Calu3 (cell line): Measurements from ENCODE around the gene ACAD10. TPM values are rescaled to one million over a fixed set of nuclear protein-coding genes. Genes with fewer than 3 reads are reported as not detected.
"Not testable (repeated sequence)": the region's sequence is repeated elsewhere in the genome, so short reads cannot be mapped to it uniquely, and the experiment has no call there.

Experiments
- BruUV-seq: library from RNA; stranded (reverse); fragments of 400-500 nt; replicated peaks from 2 replicates; lab custom pipeline; 2021; lab: Mats Ljungman, UMichigan
- CTCF ChIA-PET: fragments of 300-600 bp; sonication (Branson Sonifier 250); formaldehyde crosslinking; loops from one replicate; lab custom pipeline; 2022; ENCODE audit warnings: antibody characterized with exemption; lab: Charles Lee
- DNase-seq: peaks from one replicate; pipeline ENCODE4 v3.0.0; 2022
- H3K27ac Mint-ChIP-seq: one replicate; pipeline ENCODE4 v1.8.0; 2022; ENCODE audit warnings: mixed read lengths; ENCODE audit not compliant: unreplicated experiment
- H3K27me3 Mint-ChIP-seq: one replicate; pipeline ENCODE4 v1.8.0; 2022; ENCODE audit warnings: mixed read lengths; ENCODE audit not compliant: unreplicated experiment
- H3K36me3 Mint-ChIP-seq: one replicate; pipeline ENCODE4 v1.8.0; 2022; ENCODE audit warnings: mild to moderate bottlenecking, moderate library complexity, mixed read lengths; ENCODE audit not compliant: insufficient read depth, unreplicated experiment
- H3K4me1 Mint-ChIP-seq: one replicate; pipeline ENCODE4 v1.8.0; 2022; ENCODE audit warnings: mild to moderate bottlenecking, low read depth, mixed read lengths; ENCODE audit not compliant: unreplicated experiment
- H3K4me3 Mint-ChIP-seq: one replicate; pipeline ENCODE4 v1.8.0; 2022; ENCODE audit warnings: mild to moderate bottlenecking, low read depth, moderate library complexity, mixed read lengths; ENCODE audit not compliant: unreplicated experiment
- H3K9me3 Mint-ChIP-seq: one replicate; pipeline ENCODE4 v1.8.0; 2022; ENCODE audit warnings: low read depth, mixed read lengths; ENCODE audit not compliant: unreplicated experiment
- intact Hi-C: fragments of 100-400 bp; cut with micrococcal nuclease; formaldehyde crosslinking; loops from one replicate; pipeline ENCODE4 v1.10.0; 2022; ENCODE audit not compliant: unreplicated experiment
- total RNA-seq: library from RNA; stranded (reverse); gene quantifications from 2 replicates; pipeline ENCODE4 v1.2.3, GENCODE V29; 2022
- TF ChIP-seq, protein P1 (sequence below): fragments of 200-600 bp; IDR thresholded peaks from one replicate; pipeline ENCODE4 v1.8.0; 2022; ENCODE audit warnings: antibody characterized with exemption; ENCODE audit not compliant: unreplicated experiment

The ACAD10 gene
- total RNA-seq, 1 experiment from 2014 or later = 50.8 TPM

DNA sequence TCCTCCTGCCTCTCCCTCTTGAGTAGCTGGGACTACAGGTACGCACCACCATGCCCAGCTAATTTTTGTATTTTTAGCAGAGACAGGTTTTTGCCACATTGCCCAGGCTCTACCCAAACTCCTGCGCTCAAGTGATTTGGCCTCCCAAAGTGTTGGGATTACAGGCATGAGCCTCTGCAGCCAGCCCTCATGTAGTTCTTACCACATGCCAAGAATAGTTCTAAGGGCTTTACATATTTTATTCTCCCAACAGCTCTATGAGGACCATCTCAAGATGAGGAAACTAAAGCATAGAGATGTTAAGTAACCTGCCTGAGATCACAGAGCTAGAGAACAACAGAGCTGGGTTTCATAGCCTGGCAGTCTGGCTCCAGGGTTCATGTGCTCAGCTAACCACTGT, 42.9 kb downstream of the ACAD10 start:
- Mint-ChIP-seq H3K4me3 (no peak overlapping the region), H3K27ac (no peak overlapping the region), H3K9me3 (no peaks in the 10 kb centered on the region), H3K4me1 (no peaks in the 10 kb centered on the region), H3K27me3 (no peaks in the 10 kb centered on the region), H3K36me3 (peaks cover 11% of the 10 kb centered on the region)
- CTCF ChIA-PET = interaction anchor here (0.5 to 0.6 kb wide), 2 partner anchors 9 to 74 kb away, joined by 3 to 4 read pairs; no protein-coding TSS in a partner anchor
- DNase-seq = no peak
- TF ChIP-seq, protein P1, sequence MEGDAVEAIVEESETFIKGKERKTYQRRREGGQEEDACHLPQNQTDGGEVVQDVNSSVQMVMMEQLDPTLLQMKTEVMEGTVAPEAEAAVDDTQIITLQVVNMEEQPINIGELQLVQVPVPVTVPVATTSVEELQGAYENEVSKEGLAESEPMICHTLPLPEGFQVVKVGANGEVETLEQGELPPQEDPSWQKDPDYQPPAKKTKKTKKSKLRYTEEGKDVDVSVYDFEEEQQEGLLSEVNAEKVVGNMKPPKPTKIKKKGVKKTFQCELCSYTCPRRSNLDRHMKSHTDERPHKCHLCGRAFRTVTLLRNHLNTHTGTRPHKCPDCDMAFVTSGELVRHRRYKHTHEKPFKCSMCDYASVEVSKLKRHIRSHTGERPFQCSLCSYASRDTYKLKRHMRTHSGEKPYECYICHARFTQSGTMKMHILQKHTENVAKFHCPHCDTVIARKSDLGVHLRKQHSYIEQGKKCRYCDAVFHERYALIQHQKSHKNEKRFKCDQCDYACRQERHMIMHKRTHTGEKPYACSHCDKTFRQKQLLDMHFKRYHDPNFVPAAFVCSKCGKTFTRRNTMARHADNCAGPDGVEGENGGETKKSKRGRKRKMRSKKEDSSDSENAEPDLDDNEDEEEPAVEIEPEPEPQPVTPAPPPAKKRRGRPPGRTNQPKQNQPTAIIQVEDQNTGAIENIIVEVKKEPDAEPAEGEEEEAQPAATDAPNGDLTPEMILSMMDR = no peak
- no TSS peak for BruUV-seq
- intact Hi-C loops = no loop called here

DNA sequence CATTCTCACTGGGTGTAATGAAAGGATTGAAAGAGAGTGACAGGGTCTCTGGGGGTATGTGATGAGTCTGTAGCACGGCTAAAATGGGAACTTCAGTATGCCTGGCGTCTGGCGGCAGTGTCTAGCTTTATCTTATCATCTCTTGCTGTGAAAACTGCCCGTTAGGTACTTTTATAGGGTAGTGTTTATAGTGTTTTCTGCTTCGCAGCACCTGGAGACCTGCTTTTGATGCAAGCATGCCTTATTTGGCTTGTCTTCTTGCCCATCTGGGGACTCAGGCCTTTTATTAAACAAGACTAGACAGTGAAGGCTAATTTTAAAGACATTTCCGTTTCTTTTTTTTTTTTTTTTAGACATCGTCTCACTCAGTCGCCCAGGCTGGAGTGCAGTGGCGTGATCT, 44.6 kb downstream of the ACAD10 start:
- CTCF ChIA-PET = interaction anchor here (0.6 kb wide), 2 partner anchors 624 to 728 kb away, joined by 4 read pairs; no protein-coding TSS in a partner anchor
- peaks cover 17% of the 10 kb centered on the region for H3K36me3 Mint-ChIP-seq
- DNase-seq = no peak

DNA sequence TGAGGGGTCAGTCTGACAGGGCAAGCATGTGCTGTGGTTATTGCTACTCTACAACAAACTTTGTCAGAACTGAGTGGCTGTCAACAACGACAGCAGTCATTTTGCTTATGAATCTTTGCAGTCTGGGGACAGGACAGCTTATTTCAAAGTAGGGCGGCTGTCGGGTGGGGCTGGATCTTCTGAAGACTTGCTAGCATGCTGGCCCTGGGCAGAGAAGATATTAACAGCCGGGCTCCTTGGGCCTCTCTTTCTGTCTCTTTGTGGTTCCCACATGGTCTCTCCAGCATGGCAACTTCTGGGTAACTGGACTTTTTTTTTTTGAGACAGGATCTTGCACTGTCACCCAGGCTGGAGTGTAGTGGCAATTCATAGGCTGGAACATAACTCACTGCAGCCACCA, 46.9 kb downstream of the ACAD10 start:
- no peaks in the 10 kb centered on the region for H3K4me1 Mint-ChIP-seq
- no TSS peak for BruUV-seq
- intact Hi-C loops = no loop called here

More for the DNA sequence above, 44.6 kb downstream of the ACAD10 start:
- no peaks in the 10 kb centered on the region for H3K9me3 Mint-ChIP-seq
- TF ChIP-seq, protein P1 = no peak
- no peak overlapping the region for H3K27ac Mint-ChIP-seq
- no peaks in the 10 kb centered on the region for H3K27me3 Mint-ChIP-seq
- H3K4me3 Mint-ChIP-seq = no peak overlapping the region
- no peaks in the 10 kb centered on the region for H3K4me1 Mint-ChIP-seq
- intact Hi-C loops = no loop called here
- BruUV-seq = no TSS peak

DNA sequence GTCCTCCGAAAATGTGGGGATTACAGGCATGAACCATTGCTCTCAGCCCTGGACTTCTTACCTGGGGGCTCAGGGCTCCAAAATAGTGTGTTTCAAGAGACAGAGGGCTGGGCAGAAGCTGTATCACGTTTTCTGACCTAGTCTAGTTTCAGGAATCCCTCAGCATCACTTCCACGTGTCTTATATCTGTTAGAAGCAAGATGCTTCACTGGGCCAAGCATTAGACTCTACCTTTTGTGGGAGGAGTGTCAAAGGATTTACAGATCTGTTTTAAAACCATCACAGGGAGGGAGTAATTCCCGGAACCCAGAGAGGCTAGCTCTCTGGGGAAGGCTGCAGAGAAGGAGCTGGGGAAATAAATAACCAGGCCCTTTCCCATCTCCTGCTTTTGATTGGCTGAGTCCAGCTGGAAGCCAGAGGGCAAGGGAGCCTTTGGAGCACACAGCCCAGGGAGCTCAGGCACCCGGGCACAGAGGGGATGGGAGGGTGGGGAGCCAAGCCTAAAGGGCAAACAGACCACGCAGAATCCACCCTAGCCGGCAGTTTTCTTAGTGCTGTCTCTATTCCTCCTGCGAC, 47.6 kb downstream of the ACAD10 start:
- no peaks in the 10 kb centered on the region for H3K27me3 Mint-ChIP-seq
- H3K36me3 Mint-ChIP-seq = peaks cover 10% of the 10 kb centered on the region
- CTCF ChIA-PET = interaction anchor here (0.6 kb wide), 1 partner anchor 275 kb away, joined by 4 read pairs; no protein-coding TSS in a partner anchor
- TF ChIP-seq, protein P1 = no peak
- no peak overlapping the region for H3K4me3 Mint-ChIP-seq
- no TSS peak for BruUV-seq
- H3K4me1 Mint-ChIP-seq = no peaks in the 10 kb centered on the region
- H3K9me3 Mint-ChIP-seq = no peaks in the 10 kb centered on the region
- H3K27ac Mint-ChIP-seq = no peak overlapping the region
- intact Hi-C loops = no loop called here
- no peak for DNase-seq

More for the DNA sequence above, 46.9 kb downstream of the ACAD10 start:
- Mint-ChIP-seq H3K27me3 (no peaks in the 10 kb centered on the region), H3K36me3 (peaks cover 10% of the 10 kb centered on the region), H3K4me3 (no peak overlapping the region), H3K9me3 (no peaks in the 10 kb centered on the region), H3K27ac (no peak overlapping the region)
- no peak for DNase-seq
- CTCF ChIA-PET = no interaction called here
- TF ChIP-seq, protein P1 = no peak

DNA sequence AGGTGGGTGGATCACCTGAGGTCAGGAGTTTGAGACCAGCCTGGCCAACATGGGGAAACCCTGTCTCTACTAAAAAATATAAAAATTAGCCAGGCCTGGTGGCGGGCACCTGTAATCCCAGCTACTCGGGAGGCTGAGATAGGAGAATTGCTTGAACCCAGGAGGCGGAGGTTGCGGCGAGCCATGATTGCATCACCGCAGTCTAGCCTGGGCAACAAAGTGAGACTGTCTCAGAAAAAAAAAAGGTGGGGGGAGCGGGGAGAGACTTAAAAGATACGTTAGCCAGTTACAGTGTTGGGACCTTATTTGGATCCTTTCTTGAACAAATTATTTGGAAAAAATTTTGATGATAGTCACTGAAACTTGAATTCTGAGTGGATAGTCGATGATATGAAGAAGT, 53.7 kb downstream of the ACAD10 start:
- H3K9me3 Mint-ChIP-seq, H3K27me3 Mint-ChIP-seq, DNase-seq, H3K4me1 Mint-ChIP-seq, H3K4me3 Mint-ChIP-seq, intact Hi-C loops, CTCF ChIA-PET, BruUV-seq, H3K27ac Mint-ChIP-seq: not testable (repeated sequence)
- peaks cover 11% of the 10 kb centered on the region for H3K36me3 Mint-ChIP-seq
